Pulmonary artery endothelial cell (primary cell): Measurements from ENCODE around the gene KRT35. TPM values are rescaled to one million over a fixed set of nuclear protein-coding genes. Genes with fewer than 3 reads are reported as not detected.

Experiments used
- DNase-seq: peaks from one replicate; pipeline ENCODE4 v3.0.0-alpha.2; 2011; ENCODE audit warnings: low read depth, low spot score
- total RNA-seq: library from RNA; depleted of rRNA; stranded (reverse); fragments of >200 nt; gene quantifications from 2 replicates; pipeline ENCODE4 v1.2.3, GENCODE V29; 2014

Gene KRT35
- total RNA-seq, 1 donor from 2014 or later: not detected

DNA sequence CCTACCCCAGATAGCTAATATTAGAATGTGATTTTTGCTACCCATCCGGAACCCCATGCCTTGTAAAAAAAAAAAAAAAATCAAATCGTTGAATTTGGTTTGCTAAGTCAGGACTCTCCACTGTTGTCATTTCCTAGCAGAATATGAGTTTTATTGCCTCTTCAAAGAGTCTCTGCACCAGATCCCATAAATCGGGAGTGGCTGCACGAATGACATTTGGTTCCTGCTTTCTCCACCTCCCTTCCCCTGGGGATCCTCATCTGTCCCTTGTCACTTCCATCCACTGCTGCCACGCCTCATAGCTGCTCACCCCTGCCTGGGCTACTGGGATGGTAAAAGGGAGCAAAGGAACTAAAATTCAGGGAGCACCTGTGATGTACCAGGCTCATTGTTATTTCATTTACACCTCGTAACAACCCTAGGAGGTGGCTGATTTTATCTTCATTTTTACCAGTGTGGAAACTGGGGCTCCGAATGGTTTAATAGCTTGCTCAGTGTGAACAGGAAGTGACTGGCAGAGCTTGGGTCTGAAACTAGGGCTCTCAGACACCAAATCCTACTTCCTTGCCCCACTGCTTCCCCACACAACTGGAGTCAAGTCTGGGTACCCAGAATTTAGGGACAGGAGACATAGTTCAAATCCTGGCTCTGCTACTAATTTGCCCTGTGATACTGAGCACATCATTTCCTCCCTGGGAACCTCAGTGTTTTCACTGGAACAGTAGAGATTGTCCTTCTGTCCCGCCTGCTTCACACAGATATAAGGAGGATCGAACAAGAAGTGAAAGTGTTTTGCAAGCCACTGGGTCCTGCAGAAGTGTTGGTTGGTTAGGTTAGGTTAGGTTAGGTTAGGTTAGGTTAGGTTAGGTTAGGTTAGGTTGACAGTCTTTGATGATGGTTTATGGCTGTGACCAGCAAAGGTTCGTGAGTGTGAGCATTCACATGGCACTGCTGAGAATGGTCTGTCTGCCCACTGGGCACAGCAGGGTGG is 9.3 kb upstream of the KRT35 start:
- no peak for DNase-seq

DNA sequence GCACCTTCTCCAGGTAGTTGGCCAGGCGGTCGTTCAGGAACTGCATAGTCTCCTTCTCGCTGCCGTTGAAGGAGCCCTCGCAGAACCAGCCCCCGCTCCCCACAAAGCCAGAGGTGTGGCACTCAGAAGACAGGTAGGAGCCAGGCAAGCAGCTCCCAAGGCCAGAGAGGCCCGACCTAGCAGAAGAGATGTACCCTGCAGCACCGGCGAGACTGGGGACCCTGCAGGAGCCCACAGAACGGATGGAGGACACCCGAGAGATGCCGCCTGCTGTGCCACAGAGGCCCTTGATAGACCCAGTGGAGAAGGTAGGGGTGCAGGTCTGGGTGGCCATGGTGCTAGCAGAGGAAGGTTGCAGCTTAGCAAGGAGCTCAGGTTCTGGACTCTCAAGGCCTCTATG is 8.6 kb upstream of the KRT35 start, which contains the start of gene KRT36:
Gene KRT36 (minus strand): TSS at position 380 of the 400 bp plus-strand sequence. CDS start 46 bp downstream, at position 334.
- DNase-seq: no peak

DNA sequence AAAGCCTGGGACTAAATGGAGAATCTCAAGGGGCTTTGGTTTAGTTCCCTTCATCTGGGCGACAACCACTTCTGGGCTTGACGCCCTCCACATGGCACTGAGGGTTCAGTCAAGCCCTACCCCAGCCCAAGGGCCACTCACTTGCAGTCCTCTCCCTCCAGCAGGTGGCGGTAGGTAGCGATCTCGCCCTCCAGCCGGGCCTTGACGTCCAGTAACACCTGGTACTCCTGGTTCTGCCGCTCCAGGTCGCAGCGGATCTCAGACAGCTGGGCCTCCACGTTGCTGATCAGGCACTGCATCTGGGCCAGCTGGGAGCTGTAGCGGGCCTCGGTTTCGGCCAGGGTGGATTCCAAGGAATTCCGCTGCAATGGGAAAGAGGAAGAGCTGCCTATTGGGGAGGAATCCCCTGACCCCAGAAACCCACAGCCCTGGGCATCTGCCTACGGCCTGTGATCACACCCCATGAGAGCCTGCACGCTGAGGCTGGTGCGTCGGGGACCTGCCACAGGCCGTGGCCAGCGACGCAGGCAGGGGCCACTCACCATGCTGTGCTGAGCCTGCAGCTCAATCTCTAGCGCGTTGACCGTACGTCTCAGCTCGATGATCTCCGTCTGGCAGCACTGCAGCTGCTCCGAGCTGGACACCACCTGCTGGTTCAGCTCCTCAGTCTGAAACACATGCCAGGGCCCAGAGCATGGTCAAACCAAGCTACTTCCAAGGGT is 6.0 kb upstream of the KRT35 start:
- DNase-seq: no peak

DNA sequence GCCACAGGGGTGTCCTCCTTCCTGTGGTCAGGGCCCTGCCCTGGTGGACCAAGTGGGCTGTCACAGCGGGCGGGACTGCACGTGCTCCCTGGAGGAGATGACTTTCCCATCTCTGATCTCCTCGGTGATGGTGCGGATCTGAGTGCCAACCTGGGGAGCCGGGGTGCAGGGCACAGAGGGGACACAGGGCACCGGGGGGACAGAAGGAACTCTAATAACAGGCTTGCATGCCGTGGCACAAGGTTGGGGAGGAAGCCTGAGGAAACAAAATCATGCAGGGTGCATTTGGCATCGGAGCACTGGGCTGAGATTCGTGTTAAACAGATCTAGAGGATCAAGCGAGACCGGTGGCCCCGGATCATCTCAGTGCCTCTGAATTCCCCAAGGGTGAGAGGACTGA is 5.4 kb upstream of the KRT35 start:
- no peak for DNase-seq

DNA sequence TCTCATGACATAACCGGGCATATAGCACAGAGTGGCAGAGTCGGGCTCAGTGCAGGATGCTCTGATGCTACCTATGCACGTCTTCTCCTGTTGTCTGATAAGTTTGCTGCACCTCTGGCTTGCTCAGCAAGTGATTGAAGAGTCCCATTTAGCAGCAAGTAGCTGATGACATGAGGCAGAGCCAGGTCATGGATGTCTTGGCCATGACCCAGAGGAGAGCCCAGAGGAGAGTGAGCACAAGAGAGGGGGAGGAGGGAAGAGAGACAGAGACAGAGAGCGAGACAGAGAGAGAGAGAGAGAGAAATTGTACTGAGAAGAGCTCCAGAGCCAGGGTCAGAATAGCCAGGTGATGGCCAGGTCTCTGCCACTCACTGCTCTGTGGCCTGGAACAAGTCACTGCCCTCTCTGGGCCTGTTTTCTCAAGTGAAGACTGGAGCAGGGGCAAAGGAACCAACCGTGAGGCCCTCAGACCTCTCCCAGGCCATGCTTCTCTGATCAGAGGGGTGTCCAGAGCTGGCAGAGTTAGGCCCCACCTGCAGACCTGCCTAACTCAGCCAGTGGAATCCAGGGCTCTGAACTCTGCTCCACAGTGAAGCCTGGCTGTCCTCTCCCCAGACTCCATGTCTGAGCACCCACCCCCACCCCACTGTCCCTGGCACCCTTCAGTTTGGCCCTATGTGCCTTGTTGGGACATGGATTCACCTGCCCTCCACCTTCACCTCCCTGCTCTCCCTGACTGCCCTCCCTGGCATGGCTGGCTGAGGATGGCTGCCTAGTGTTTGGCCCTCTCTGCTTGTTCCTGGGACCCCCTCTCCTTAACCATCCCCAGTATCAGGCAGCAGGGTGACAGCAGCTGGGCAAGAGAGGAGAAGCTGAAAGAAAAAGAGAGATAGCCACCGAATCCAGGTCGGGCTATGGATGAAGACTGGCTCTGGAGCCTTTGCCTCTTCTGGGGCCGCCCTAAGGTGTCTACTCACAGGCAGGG is 4.3 kb upstream of the KRT35 start:
- DNase-seq: no peak

DNA sequence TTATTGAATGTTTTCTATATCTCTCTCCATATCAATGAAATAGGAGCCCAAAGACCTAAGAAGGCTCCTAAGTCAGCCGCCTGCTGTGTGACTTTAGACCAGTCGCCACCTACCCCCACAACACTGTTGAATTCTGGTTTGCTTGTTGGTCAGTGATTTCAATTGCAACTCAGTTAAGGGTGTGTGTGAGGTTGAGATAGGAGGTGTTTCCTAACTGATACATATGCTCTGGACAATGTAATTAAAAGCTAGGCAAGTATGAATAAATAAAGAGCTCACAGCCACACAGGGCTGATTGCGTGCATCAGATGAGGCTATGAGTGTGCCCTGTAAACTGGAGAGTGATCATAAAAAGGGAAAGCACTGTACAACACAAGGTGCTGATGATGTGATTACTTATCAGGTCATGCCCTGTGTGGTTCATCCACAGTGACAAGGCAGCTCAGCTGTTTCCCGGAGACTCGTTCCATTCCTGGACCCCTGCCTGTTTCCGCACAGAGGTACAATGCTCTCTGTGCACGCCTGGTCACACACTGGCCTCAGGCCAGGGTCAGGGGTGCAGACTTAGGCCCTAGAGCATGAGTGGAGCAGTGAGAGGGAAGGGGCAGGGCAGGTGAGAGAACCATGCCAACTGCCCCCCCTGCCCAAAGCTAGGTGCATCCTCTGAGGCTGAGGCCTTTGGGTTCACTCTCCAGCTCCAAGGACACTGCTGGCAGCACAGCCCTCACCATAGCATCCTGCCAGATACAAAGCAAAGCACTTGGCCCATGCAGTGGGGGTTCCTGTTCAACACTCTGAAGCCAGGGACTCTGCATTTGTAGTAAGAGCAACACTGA is 3.3 kb upstream of the KRT35 start:
- DNase-seq: no peak

DNA sequence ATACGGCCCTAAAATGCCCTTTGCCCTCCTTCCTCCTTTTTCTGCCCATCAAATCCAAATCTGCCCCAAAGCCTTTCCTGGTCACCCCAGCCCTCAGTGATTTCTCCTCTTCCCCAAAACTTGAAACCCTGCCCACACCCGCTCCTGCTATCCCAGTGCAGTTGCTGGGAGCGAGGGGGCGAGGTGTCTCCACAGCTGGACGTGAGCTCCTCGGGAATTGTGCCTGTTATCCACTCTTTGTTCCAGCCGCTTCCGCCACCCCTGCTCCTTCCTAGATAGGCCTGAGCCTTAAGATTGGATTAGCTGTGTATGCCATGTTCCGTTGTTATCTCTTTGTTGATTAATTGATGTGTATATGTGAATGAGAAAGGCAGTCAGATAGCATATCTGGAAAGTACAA is 2.6 kb upstream of the KRT35 start:
- DNase-seq: no peak

DNA sequence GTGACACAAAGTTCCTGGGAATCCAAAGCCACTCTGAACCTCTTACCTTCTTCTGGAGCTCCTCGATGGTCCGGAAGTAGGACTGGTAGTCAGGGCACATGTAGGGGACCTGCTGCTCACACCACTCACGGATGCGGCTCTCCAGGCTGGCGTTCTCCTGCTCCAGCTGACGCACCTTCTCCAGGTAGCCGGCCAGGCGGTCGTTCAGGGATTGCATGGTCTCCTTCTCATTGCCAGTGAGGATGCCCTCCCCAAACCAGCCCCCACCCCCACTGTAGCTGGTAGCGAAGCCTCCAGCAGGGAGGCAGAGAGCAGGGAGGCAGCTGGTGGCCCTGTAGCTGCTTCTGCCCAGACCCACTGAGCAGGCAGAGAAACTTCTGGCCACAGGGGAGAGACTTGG is 370 bp downstream of the KRT35 start:
- no peak for DNase-seq

DNA sequence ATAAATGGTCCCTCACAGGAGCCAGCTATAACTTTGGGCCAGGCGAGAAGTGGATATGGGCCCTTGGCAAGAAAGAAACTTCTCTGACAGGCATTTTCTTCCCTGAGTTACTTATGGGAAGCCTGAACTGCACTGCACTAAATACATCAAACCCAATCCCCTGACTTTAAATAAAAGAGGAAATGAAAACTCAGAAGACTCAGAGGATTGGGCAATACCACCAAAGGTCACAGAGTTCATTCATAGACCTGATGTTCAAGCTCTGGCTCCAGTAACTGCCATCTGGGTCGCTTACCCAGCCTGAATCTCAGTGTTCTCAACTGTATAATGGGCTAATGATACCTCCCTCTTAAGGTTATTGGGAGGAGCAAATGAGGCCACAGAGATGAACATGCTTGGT is 815 bp downstream of the KRT35 start:
- no peak for DNase-seq

DNA sequence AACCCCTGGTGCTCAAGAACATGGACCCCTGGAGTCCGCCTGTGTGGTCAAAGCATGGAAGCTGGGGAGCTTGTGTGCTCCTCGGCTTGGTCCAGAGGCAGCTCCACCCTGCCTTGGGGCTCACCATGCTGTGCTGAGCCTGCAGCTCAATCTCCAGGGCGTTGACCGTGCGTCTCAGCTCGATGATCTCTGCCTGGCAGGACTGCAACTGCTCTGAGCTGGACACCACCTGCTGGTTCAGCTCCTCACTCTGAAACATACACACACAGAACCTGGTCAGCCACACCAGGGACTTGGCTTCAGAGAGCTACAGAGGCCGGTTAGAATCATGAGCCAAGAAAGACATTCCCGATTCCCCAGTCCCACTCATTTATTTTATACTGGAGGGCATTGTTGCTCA is 2.7 kb downstream of the KRT35 start:
- DNase-seq: no peak

DNA sequence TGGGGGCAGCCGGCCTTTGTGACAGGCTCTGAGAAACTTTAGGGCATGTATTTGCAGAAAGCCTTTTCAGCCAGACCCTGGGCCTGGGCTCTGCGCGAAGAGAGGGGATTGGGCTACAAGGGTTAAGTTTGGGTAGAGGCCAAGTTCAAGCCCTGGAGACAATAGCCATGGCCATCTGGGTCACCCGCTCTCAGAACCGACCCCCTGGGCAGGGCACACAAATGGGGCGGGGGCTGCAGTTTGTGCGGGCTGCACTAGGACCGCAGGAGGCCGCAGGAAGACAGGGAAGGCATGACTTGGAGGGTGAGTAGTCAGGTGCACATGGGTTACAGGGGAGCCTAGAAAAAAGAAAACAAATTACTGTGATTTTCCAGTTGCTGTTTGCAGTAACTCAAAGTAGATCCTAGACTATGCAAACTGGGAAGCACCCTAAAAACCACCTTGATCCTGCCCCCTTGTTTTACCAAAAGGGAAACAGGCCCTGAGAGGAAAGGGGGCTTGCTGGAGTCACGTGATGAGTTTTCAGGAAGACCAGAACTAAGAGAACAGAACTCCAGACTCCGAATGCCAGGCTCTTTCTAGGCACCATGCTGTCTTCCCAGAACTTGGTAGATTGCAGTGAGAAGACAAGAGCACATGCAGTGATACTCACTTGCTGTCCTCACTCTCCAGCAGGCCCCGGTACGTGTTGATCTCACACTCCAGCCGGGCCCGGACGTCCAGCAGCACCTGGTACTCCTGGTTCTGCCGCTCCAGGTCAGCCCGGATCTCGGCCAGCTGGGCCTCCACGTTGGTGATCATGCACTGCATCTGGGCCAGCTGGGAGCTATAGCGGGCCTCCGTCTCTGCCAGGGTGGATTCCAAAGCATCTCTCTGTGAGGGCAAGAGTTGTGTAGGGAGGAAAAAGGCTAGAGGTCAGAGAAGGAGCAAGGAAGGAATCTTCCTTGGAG is 3.8 kb downstream of the KRT35 start:
- no peak for DNase-seq

DNA sequence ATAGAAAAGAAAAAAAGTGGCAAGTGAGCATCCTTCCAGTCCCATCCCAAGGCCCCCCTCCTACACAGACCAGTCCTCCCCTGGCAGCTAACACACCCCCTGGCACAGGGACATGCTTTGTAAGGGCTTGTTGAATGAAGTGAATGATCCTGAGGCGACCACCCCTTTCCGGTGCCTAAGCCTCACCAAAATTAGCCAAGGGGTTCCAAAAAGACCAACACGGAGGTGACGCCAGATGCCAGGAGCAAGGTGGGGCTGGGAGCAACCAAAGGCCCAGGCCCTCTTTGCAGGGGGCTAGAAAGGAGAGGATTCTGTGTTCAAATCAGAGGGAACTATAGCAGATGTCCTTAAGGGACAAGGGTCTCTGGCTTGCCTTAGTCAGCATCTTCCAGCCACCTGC is 5.5 kb downstream of the KRT35 start:
- DNase-seq: no peak

DNA sequence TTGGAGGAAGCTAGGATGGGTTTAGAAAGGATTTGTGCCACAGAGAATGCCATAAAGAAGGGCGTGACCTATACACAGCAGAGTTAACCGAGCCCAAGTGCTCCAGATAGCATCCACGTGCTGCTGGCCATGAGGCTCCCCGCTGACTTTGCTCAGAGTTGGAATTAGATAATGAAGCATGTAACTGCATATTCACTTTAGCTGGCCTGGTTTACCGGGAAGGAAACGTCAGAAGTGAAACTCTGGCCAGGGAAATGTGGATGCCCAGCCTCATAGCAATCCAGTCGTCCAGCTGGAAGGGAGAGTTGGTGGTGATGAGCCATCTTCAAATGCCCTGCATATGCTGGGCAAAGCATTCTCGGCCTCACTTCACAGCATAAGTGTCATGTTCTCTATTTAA is 6.1 kb downstream of the KRT35 start:
- DNase-seq: no peak

DNA sequence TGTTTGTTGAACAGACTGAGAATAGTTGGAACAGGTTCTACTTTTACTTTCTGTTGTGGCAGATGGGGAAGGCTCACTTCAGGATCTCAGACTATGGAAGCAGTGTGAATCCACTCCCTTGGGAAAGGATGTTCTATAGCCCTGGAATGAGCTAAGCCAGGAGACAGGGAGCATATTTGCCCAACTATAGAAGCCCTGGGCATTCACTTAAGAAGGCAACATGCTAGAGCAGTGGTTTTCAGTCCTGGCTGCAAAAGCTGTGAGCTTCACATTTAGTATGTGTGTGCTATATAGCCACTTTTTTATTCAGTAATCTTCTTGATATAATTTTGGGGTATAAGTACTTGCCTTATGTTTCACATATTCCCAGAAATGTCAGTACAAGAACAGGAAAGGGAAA is 12.6 kb downstream of the KRT35 start:
- no peak for DNase-seq

DNA sequence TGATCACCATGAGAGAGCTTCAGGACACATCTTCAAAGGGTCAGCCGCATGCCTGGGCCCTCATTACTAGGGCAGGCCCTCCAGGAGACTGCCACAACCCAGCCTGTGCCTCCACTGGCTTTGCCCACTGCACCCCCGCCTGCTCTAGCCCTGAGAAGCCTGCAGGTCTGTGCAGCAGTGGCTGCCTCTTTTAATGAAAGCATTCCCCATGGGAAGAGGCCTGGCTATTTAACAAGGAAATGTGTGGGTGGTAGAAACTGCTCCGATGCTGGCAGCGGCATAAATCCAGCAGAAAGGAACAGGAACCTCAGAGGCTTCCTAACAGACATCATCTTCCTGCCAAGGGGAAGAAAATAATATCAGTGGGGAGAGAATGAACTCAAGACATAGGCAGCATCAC is 13.4 kb downstream of the KRT35 start:
- DNase-seq: no peak

DNA sequence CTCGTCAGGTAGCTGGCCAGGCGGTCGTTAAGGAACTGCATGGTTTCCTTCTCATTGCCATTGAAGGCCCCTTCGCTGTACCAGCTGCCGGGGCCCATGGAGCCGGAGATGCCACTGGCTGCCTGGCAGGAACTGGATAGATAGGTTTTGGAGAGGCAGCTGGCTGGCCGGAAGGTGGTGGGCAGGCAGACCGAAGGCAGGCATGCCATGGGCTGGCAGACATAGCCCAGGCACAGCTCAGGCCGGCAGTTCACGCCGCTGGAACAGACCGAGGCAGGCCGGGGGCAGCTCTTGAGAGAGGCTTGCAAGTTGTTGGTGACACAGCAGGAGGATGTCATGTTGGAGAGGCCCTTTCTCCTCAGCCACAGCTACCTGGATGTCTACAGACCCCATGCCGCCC is 14.0 kb downstream of the KRT35 start, which contains the start of gene KRT32:
Gene KRT32 (minus strand): TSS at position 399 of the 400 bp plus-strand sequence. CDS start 61 bp downstream, at position 338.
- no peak for DNase-seq

DNA sequence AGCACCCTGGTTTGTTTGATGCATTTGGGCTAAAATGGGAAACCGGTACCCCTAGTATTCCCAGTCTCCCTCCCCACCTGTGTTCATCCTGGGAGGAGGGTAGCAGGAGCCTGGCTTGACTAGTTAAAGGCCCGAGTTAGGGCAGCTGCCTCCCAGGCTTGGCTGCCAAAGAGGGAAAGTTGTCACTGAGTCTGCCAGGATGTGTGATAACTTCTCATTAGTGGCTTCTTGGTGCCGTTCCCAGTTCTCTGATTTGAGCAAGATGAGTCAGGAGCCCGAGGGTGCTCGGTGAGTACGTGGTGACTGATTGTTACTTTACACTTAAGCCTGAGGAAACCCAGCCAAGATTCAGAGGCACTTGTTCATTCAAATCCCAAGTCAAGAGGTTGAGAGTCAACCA is 16.3 kb downstream of the KRT35 start:
- peak; percentile 10 for DNase-seq

DNA sequence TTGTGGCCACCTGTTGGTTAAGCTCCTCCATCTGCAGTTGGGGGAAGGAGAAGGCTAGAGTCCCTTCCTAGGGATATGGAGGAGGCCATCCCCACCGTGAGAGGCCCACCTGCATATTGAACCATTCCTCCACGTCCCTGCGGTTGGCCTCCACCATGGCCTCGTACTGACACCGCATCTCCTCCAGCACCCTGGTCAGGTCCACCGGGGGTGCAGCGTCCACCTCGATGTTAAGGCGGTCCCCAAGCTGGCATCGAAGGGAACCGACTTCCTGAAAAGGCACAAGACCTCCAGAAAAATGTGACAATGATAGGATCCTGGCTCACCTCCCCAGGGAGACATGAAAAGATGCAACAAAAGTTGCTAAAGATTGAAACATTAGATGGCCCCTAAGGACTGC is 16.8 kb downstream of the KRT35 start:
- DNase-seq: no peak

DNA sequence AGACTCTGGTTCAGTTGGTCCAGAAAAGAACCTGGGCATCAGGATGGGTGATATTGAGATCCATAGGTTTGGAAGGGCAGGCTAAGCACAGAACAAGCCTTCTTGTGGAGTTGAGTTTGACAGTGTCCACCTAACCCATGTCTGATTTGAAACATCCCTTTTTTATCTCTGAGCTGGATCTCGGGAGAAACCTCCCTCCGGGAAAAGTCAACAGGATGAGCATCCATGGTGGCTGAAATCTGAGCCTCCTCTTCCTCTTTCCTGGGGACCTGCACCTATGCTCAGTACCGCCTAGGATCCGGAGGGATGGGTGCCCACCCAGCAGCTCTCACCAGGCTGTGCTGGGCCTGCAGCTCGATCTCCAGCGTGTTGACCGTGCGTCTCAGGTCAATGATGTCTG is 17.2 kb downstream of the KRT35 start:
- DNase-seq: no peak
